GM12878 (cell line): ENCODE results near the gene FLNC.

Source experiments
- ATF2 ChIP-seq: IDR thresholded peaks from 2 replicates; pipeline ENCODE4 v1.6.1; 2012; ENCODE audit warnings: low read length, inconsistent platforms
- CHD1 ChIP-seq: IDR thresholded peaks from 2 replicates; pipeline ENCODE4 v1.6.1; 2012; ENCODE audit warnings: low read depth, low read length, improper control_type of control experiment
- CTCF ChIP-seq, 3 experiments: IDR thresholded peaks in 2 of 3; conservative IDR thresholded peaks in 1 of 3; 2 replicates each; pipeline ENCODE4 v1.5.1; 2011; ENCODE audit warnings: low read depth in 3 of 3, low read length in 3 of 3, mild to moderate bottlenecking in 3 of 3, control low read depth in 2 of 3, moderate library complexity in 2 of 3, inconsistent platforms in 1 of 3, mixed read lengths in 1 of 3; ENCODE audit not compliant: control insufficient read depth in 2 of 3, insufficient read depth in 1 of 3; ENCODE audit errors: extremely low read depth in 1 of 3
- ESRRA ChIP-seq: IDR thresholded peaks from 2 replicates; pipeline ENCODE4 v1.6.1; 2012; ENCODE audit warnings: mild to moderate bottlenecking, low read length, improper control_type of control experiment
- EZH2 ChIP-seq: IDR thresholded peaks from 2 replicates; pipeline ENCODE4 v1.6.1; 2012; ENCODE audit warnings: low read depth, mild to moderate bottlenecking, control low read depth, inconsistent platforms, low read length, borderline replicate concordance; ENCODE audit not compliant: control insufficient read depth
- NFYA ChIP-seq: IDR thresholded peaks from 2 replicates; pipeline ENCODE4 v1.6.1; 2011; ENCODE audit warnings: low read depth, mild to moderate bottlenecking, low read length, improper control_type of control experiment, borderline replicate concordance
- RELB ChIP-seq: fragments of 450-650 bp; IDR thresholded peaks from 2 replicates; pipeline ENCODE4 v1.6.1; 2017; ENCODE audit warnings: low read depth, mild to moderate bottlenecking, moderate library complexity
- SRF ChIP-seq, 2 experiments: IDR thresholded peaks; 2 replicates each; pipeline ENCODE4 v1.6.1; 2011; ENCODE audit warnings: low read depth in 2 of 2, low read length in 2 of 2, mild to moderate bottlenecking in 1 of 2, moderate library complexity in 1 of 2
- TAF1 ChIP-seq: IDR thresholded peaks from 2 replicates; pipeline ENCODE4 v1.6.1; 2011; ENCODE audit warnings: mild to moderate bottlenecking, low read depth, low read length, borderline replicate concordance

- no peak for TF ChIP-seq SRF (IDR thresholded peaks at IDR 0.05; ENCODE audit: low read depth in 2 of 2, low read length in 2 of 2)
- TF ChIP-seq ESRRA: no peak
- TF ChIP-seq NFYA: no peak
- no peak for TF ChIP-seq CTCF (IDR thresholded peaks at IDR 0.05 in 2 of 3, conservative IDR thresholded peaks at IDR 0.05 in 1 of 3; ENCODE audit: control insufficient read depth in 2 of 3, extremely low read depth in 1 of 3, insufficient read depth in 1 of 3, low read depth in 3 of 3, low read length in 3 of 3)
- no peak for TF ChIP-seq CHD1
- no peak for TF ChIP-seq TAF1
- no peak for TF ChIP-seq ATF2
- no peak for TF ChIP-seq EZH2
- TF ChIP-seq RELB: no peak
These were observed 37.0 kb downstream of the FLNC start for GRCh38 chr7:128867241-128867640.
